GM18870 (cell line): Measurements from ENCODE around the gene FAM174C.

Experiments used
- ATAC-seq: cut with Tn5 transposase; IDR thresholded peaks from one replicate; pipeline ENCODE4 v1.9.1; 2021; ENCODE audit warnings: moderate library complexity; ENCODE audit not compliant: unreplicated experiment

Gene FAM174C

DNA sequence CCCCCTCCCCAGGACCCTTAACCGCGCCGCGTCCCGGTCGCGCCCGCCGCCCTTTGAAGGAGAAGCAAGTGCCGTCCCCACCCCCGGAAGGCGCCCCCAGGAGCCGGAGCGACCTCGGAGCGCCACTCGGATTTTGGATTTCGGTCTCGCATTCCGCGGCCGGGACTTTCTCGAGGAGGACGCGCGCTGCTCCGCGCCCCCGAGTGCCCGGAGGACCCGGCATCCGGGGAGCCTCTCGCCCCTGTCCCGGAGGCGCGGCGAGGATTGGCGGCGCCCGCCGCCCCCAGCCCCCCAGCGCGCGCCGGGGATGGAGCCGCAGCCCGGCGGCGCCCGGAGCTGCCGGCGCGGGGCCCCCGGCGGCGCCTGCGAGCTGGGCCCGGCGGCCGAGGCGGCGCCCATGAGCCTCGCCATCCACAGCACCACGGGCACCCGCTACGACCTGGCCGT is 25.3 kb upstream of the FAM174C start:
- no peak for ATAC-seq

DNA sequence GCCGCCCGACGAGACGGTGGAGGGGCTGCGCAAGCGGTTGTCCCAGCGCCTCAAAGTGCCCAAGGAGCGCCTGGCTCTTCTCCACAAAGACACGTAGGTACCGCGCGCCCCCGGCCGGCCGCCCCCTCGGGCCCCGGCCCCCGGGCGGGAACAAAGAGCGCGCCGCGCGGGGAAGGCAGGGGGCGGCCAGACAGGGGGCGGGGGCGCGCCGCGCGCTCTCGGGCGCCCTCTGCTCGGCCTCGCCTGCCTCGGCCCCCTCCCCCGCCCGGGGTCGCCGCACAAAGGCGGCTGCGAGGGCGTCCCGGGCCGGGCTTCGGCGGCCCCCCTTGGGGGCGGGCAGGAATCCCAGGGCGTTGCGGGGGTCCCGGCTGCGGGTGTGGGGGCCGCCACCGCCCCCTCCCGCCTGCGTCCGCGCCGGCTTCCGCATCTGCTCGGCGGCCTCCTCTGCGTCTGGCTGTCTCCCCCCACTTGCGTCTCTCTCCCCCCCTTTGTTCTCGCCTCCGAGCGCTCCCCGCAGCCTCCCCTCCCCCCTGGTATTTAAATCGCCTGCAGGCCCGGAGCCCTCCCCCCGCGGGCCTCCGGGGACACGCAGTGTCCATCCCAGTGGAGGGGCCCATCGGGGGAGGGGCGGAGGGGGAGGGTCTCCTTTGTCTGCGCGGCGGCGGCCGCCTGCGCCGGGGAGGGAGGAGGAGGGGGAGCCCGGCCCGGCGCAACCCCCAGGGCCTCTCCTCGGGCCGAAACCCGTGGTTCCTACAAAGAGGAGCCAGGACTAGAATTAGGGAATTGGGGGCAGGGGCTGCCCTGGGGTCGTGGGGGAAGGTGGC is 24.7 kb upstream of the FAM174C start:
- no peak for ATAC-seq

DNA sequence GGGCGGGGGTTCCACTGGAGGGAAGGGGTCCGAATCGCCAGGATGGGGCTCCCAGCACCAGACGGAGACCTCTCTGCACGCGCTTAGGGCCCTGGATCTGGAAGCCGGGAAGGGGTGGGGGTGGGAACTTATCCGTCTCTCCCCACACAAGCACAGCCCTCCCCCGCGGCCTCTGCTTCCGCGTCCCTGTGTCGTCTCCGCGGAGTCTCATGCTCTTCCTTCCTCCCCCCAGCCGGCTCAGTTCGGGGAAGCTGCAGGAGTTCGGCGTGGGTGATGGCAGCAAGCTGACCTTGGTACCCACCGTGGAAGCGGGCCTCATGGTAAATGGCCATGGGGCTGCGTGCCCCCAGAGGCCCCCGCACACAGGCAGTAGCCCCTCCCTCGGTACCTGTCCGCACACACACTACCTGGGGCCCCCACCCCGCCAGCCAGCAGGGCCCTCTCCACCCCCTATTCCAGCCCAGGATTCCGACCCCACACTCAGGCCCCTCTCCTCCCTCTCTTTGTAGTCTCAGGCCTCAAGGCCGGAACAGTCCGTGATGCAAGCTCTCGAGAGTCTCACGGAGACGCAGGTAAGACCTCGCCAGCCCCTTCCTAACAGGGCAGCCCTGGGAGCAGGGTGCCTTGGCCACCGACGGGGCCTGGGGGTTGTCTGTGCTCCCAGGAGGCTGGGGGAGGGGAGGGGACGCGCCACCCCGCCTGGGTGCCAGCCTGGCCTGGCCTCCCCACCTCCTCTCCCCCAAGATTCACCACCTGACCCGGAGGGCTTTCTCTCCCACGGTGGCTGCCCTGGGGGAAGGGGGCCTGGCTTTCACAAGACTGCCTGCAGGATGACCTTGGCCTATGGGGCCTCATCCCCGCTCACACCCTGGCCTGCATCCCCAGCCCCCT is 23.8 kb upstream of the FAM174C start:
- no peak for ATAC-seq

DNA sequence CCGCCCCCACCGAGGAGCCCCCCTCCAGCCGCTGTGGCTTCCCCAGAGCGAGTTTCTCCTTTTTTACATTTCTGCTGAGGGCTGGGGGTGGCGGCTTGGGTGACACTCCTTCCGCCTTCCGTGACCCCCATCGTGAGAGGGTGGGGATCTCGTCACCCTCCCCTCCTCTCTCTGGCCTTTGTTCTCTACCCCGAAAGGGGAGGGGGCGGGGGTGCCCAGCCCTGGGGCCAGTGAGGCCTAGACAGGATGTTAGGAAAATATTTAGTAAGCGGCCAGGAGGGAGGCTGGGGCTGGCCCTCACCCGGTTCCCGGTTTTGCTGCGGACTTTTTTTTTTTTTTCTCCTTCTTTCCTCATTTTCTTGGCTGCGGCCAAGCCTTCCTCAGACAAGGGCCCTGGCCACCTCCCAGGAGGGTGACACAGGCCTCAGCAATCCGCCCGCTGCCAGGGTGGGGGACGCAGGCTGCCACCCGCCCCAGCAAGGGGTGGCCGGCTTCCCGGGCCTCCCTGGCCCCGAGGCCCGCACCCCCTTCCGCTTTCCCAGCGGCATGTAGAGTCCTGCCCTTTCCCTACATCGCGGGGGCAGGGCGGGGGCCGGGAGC is 23.0 kb upstream of the FAM174C start:
- ATAC-seq: no peak

GRCh38 chr19:1252821-1253513 is 22.4 kb upstream of the FAM174C start:
- ATAC-seq: no peak

GRCh38 chr19:1253514-1254080 is 21.7 kb upstream of the FAM174C start:
- ATAC-seq: no peak

- no peak for ATAC-seq
These were observed 21.2 kb upstream of the FAM174C start for GRCh38 chr19:1254081-1254527.

- no peak for ATAC-seq
These were observed 20.7 kb upstream of the FAM174C start for GRCh38 chr19:1254530-1255185.

GRCh38 chr19:1255186-1256161 is 19.9 kb upstream of the FAM174C start:
- no peak for ATAC-seq

DNA sequence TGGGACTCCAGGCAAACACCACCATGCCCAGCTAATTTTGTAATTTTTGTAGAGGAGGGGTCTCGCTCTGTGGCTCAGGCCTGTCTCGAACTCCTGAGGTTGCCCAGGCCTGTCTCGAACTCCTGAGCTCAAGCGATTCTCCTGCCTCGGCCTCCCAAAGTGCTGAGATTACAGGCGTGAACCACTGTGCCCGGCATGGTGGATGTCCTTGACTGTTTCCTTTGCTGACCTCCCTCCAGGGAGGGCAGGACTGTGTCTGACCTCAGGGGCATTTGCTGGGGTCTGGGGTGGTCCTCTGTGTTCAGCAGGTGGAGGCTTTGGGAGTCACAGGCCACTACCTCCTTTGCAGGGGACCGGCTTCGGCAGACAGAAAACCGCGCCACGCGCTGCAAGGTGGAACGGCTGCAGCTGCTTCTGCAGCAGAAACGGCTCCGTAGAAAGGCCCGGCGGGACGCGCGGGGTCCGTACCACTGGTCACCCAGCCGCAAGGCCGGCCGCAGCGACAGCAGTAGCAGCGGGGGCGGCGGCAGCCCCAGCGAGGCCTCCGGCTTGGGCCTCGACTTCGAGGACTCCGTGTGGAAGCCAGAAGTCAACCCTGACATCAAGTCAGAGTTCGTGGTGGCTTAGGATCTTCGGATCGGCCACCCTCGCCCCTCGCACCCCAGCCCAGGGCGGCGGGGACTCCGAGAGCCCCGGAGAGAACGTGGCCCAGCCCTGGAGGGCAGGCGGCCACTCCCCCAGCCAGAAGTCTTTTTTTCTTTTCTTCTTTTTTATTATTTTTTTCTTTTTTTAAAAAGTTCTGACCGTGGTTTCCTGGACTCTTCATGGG is 18.5 kb upstream of the FAM174C start:
- no peak for ATAC-seq

GRCh38 chr19:1257475-1258162 is 17.7 kb upstream of the FAM174C start:
- ATAC-seq: no peak

- ATAC-seq: no peak
These were observed 17.2 kb upstream of the FAM174C start for GRCh38 chr19:1258163-1258492.

GRCh38 chr19:1258707-1259205 is 16.6 kb upstream of the FAM174C start:
- ATAC-seq: no peak

DNA sequence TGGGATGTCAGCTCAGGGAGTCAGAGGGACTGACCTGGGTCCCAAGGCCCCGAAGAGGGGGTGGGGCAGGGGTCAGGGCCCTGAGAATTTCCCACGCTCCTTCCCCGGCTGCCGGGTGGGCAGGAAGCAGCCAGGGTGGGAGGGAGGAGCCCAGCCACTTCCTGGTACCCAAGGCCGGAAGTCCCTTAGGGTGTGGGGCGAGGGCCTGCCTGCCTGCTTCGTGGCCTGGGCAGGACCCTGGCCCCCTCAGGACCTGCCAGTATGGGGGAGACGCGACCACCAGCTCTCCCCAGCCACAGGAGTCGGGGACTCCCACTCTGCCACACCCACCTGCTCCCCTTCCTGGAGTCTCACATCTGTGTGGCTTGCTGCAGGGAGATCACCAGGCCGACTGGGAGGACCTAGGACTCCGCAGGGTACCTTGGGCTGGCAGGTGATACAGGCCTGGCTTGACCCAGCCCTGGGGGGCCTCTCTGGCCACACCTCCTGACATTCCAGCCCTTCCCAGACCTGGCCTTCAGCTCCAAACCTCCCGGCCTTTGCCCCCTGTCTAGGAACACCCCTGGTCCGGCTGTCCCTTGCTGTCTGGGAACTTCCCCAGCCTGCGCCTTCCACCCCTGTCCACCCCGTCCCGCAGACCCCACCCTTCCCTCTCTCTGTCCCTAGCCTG is 16.0 kb upstream of the FAM174C start:
- no peak for ATAC-seq

GRCh38 chr19:1259876-1260748 is 15.2 kb upstream of the FAM174C start:
- no peak for ATAC-seq
